Liver (tissue), 9 donors: ENCODE measurements around the gene CEMIP. TPM values are rescaled to one million over a fixed set of nuclear protein-coding genes. Genes with fewer than 3 reads are reported as not detected.

Experiments
- DNase-seq: peaks from one replicate; pipeline ENCODE4 v3.0.0-alpha.2; 2017; ENCODE audit warnings: low spot score
- H3K27ac ChIP-seq, 2 donors: one replicate each; pipeline ENCODE4 v1.7.0; 2013; ENCODE audit warnings: inconsistent platforms in 2 of 2, low read length in 2 of 2, control low read depth in 1 of 2, low read depth in 1 of 2, mild to moderate bottlenecking in 1 of 2
- H3K27me3 ChIP-seq, 4 donors: one replicate each; pipeline versions ENCODE4 v1.6.1 to v1.7.0; 2013; ENCODE audit warnings: low read length in 3 of 4, inconsistent platforms in 1 of 4, mild to moderate bottlenecking in 1 of 4, moderate library complexity in 1 of 4; ENCODE audit not compliant: control insufficient read depth in 4 of 4, insufficient read depth in 4 of 4
- H3K36me3 ChIP-seq, 4 donors: one replicate each; pipeline versions ENCODE4 v1.6.1 to v1.7.0; 2013; ENCODE audit warnings: low read length in 3 of 4, mild to moderate bottlenecking in 3 of 4, low read depth in 1 of 4, moderate library complexity in 1 of 4; ENCODE audit not compliant: control insufficient read depth in 4 of 4, insufficient read depth in 3 of 4
- H3K4me1 ChIP-seq, 4 donors: one replicate each; pipeline versions ENCODE4 v1.6.1 to v1.7.0; 2013; ENCODE audit warnings: low read length in 3 of 4, mild to moderate bottlenecking in 3 of 4, moderate library complexity in 1 of 4; ENCODE audit not compliant: control insufficient read depth in 4 of 4, insufficient read depth in 4 of 4
- H3K4me3 ChIP-seq, 3 donors: one replicate each; pipeline versions ENCODE4 v1.6.1 to v1.7.0; 2013; ENCODE audit warnings: low read length in 3 of 3, control low read depth in 1 of 3, low read depth in 1 of 3, mild to moderate bottlenecking in 1 of 3
- H3K9ac ChIP-seq, 2 donors: one replicate each; pipeline ENCODE4 v1.7.0; 2013; ENCODE audit warnings: low read length in 2 of 2, mild to moderate bottlenecking in 2 of 2, moderate library complexity in 2 of 2, control low read depth in 1 of 2, low read depth in 1 of 2
- H3K9me3 ChIP-seq, 4 donors: one replicate each; pipeline versions ENCODE4 v1.6.1 to v1.7.0; 2013; ENCODE audit warnings: low read length in 3 of 4; ENCODE audit not compliant: control insufficient read depth in 4 of 4
- EGR1 ChIP-seq, 2 donors: IDR thresholded peaks; 2 replicates each; pipeline ENCODE4 v1.6.1; 2016 to 2018; ENCODE audit warnings: antibody characterized with exemption in 2 of 2, low read depth in 2 of 2
- FOXA1 ChIP-seq: IDR thresholded peaks from 2 replicates; pipeline ENCODE4 v1.6.1; 2016; ENCODE audit warnings: antibody characterized with exemption
- FOXA2 ChIP-seq: IDR thresholded peaks from 2 replicates; pipeline ENCODE4 v1.6.1; 2016; ENCODE audit warnings: antibody characterized with exemption
- GABPA ChIP-seq, 2 donors: IDR thresholded peaks in 1 of 2; conservative IDR thresholded peaks in 1 of 2; 2 replicates each; pipeline ENCODE4 v1.6.1; 2016; ENCODE audit warnings: antibody characterized with exemption in 2 of 2, mild to moderate bottlenecking in 1 of 2, moderate library complexity in 1 of 2
- HNF4A ChIP-seq, 2 donors: conservative IDR thresholded peaks; 2 replicates each; pipeline ENCODE4 v1.6.1; 2016; ENCODE audit warnings: antibody characterized with exemption in 2 of 2, mild to moderate bottlenecking in 2 of 2
- HNF4G ChIP-seq: IDR thresholded peaks from 2 replicates; pipeline ENCODE4 v1.6.1; 2016; ENCODE audit warnings: antibody characterized with exemption
- JUND ChIP-seq, 2 donors: IDR thresholded peaks; 2 replicates each; pipeline ENCODE4 v1.6.1; 2016; ENCODE audit warnings: antibody characterized with exemption in 2 of 2
- NR2F2 ChIP-seq: IDR thresholded peaks from 2 replicates; pipeline ENCODE4 v1.6.1; 2016; ENCODE audit warnings: antibody characterized with exemption
- RAD21 ChIP-seq, 2 donors: IDR thresholded peaks; 2 replicates each; pipeline ENCODE4 v1.6.1; 2016; ENCODE audit warnings: antibody characterized with exemption in 2 of 2, mild to moderate bottlenecking in 2 of 2
- RXRA ChIP-seq, 2 donors: IDR thresholded peaks; 2 replicates each; pipeline ENCODE4 v1.6.1; 2017 to 2018; ENCODE audit warnings: antibody characterized with exemption in 2 of 2, mild to moderate bottlenecking in 1 of 2
- TAF1 ChIP-seq: conservative IDR thresholded peaks from 2 replicates; pipeline ENCODE4 v1.6.1; 2016; ENCODE audit warnings: antibody characterized with exemption, mild to moderate bottlenecking
- YY1 ChIP-seq: IDR thresholded peaks from 2 replicates; pipeline ENCODE4 v1.6.1; 2016; ENCODE audit warnings: antibody characterized with exemption, mild to moderate bottlenecking
- WGBS: extraction: QIAGEN DNeasy Blood & Tissue Kit; methylation state at CpG from one replicate; pipeline ENCODE4 v1.1.7; 2013; 5-methylcytosine and 5-hydroxymethylcytosine counted together
- polyA plus RNA-seq, 2 donors: library from polyadenylated mRNA; stranded (reverse) in 1 of 2; unstranded in 1 of 2; fragments of 200-250 nt in 1 of 2; fragments of >200 nt in 1 of 2; fragmentation: Nextera tagmentation in 1 of 2; extraction: Ambion mirVana in 1 of 2; gene quantifications; one replicate each; pipeline versions ENCODE4 v1.2.1 to v1.2.3, GENCODE V29; 2013 to 2015
- total RNA-seq, 2 donors: library from RNA; depleted of rRNA; stranded (reverse); fragments of >200 nt; gene quantifications; one replicate each; pipeline ENCODE4 v1.2.3, GENCODE V29; 2014
- TF ChIP-seq, protein P1 (sequence below): IDR thresholded peaks from 2 replicates; pipeline ENCODE4 v1.6.1; 2016; ENCODE audit warnings: antibody characterized with exemption
- TF ChIP-seq, protein P2 (sequence below): IDR thresholded peaks from 2 replicates; pipeline ENCODE4 v1.6.1; 2016; ENCODE audit warnings: antibody characterized with exemption
- TF ChIP-seq, protein P3 (sequence below): fragments of 150-350 bp; IDR thresholded peaks from 2 replicates; pipeline ENCODE4 v1.5.1; 2017; ENCODE audit warnings: improper control_type of control experiment, low read depth, low read length; ENCODE audit not compliant: missing input control
- TF ChIP-seq, protein P4 (sequence below): IDR thresholded peaks from 2 replicates; pipeline ENCODE4 v1.6.1; 2016; ENCODE audit warnings: antibody characterized with exemption
- TF ChIP-seq, protein P5 (sequence below): IDR thresholded peaks from 2 replicates; pipeline ENCODE4 v1.6.1; 2016; ENCODE audit warnings: antibody characterized with exemption, mild to moderate bottlenecking
- donor health status: healthy.
- donor health status: healthy.
- donor health status: healthy.
- donor health status: healthy.
- donor health status: healthy.

The CEMIP gene
- total and polyA plus RNA-seq, 4 donors = under 0.01 to 0.89 (median 0.21) TPM

DNA sequence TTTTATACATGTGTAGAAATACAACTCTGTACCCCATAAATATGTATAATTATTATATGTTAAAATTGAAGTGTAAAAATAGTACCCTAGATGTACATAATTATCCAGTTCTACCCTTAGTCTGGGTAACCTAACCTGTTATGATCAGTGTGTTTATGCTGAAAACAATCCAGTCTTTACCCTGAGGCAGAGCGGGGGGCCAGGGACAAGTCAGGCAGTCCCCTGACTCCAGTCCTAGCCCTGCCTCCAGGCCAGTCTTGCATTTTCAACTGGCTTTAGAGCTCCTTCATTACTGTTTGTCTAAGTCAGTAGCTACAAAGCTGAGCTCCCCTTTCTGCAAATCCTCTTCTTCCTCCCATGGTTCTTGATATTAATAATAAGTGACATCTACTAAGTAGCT lies 207.3 kb downstream of the CEMIP start:
- Histone ChIP-seq H3K27ac (no peak overlapping the region), H3K9me3 (no peaks in the 10 kb centered on the region), H3K4me1 (peaks cover 2 to 26% (median 19%) of the 10 kb centered on the region in 4 donors), H3K27me3 (no peaks in the 10 kb centered on the region), H3K4me3 (no peak overlapping the region), H3K9ac (no peak overlapping the region), H3K36me3 (peaks cover 0 to 5% (median 1%) of the 10 kb centered on the region in 4 donors)
- DNase-seq = no peak
- no peak for TF ChIP-seq FOXA2
- TF ChIP-seq HNF4G = no peak
- TF ChIP-seq, protein P1, sequence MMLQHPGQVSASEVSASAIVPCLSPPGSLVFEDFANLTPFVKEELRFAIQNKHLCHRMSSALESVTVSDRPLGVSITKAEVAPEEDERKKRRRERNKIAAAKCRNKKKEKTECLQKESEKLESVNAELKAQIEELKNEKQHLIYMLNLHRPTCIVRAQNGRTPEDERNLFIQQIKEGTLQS = no peak
- no peak for TF ChIP-seq EGR1 (IDR thresholded peaks at IDR 0.05; ENCODE audit: low read depth in 2 of 2)
- TF ChIP-seq HNF4A (conservative IDR thresholded peaks at IDR 0.05) = no peak
- no peak for TF ChIP-seq YY1
- TF ChIP-seq, protein P2, sequence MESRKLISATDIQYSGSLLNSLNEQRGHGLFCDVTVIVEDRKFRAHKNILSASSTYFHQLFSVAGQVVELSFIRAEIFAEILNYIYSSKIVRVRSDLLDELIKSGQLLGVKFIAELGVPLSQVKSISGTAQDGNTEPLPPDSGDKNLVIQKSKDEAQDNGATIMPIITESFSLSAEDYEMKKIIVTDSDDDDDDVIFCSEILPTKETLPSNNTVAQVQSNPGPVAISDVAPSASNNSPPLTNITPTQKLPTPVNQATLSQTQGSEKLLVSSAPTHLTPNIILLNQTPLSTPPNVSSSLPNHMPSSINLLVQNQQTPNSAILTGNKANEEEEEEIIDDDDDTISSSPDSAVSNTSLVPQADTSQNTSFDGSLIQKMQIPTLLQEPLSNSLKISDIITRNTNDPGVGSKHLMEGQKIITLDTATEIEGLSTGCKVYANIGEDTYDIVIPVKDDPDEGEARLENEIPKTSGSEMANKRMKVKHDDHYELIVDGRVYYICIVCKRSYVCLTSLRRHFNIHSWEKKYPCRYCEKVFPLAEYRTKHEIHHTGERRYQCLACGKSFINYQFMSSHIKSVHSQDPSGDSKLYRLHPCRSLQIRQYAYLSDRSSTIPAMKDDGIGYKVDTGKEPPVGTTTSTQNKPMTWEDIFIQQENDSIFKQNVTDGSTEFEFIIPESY = no peak
- TF ChIP-seq, protein P3, sequence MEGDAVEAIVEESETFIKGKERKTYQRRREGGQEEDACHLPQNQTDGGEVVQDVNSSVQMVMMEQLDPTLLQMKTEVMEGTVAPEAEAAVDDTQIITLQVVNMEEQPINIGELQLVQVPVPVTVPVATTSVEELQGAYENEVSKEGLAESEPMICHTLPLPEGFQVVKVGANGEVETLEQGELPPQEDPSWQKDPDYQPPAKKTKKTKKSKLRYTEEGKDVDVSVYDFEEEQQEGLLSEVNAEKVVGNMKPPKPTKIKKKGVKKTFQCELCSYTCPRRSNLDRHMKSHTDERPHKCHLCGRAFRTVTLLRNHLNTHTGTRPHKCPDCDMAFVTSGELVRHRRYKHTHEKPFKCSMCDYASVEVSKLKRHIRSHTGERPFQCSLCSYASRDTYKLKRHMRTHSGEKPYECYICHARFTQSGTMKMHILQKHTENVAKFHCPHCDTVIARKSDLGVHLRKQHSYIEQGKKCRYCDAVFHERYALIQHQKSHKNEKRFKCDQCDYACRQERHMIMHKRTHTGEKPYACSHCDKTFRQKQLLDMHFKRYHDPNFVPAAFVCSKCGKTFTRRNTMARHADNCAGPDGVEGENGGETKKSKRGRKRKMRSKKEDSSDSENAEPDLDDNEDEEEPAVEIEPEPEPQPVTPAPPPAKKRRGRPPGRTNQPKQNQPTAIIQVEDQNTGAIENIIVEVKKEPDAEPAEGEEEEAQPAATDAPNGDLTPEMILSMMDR = no peak
- TF ChIP-seq RAD21 (IDR thresholded peaks at IDR 0.05) = no peak
- no peak for TF ChIP-seq NR2F2
- TF ChIP-seq RXRA (IDR thresholded peaks at IDR 0.05) = no peak
- no peak for TF ChIP-seq FOXA1
- TF ChIP-seq GABPA (IDR thresholded peaks at IDR 0.05 in 1 of 2, conservative IDR thresholded peaks at IDR 0.05 in 1 of 2) = no peak
- TF ChIP-seq, protein P4, sequence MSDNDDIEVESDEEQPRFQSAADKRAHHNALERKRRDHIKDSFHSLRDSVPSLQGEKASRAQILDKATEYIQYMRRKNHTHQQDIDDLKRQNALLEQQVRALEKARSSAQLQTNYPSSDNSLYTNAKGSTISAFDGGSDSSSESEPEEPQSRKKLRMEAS = no peak
- no peak for TF ChIP-seq JUND (IDR thresholded peaks at IDR 0.05)
- no peak for TF ChIP-seq TAF1
- WGBS = 94% methylated on average over 1 of the region's 1 CpG

DNA sequence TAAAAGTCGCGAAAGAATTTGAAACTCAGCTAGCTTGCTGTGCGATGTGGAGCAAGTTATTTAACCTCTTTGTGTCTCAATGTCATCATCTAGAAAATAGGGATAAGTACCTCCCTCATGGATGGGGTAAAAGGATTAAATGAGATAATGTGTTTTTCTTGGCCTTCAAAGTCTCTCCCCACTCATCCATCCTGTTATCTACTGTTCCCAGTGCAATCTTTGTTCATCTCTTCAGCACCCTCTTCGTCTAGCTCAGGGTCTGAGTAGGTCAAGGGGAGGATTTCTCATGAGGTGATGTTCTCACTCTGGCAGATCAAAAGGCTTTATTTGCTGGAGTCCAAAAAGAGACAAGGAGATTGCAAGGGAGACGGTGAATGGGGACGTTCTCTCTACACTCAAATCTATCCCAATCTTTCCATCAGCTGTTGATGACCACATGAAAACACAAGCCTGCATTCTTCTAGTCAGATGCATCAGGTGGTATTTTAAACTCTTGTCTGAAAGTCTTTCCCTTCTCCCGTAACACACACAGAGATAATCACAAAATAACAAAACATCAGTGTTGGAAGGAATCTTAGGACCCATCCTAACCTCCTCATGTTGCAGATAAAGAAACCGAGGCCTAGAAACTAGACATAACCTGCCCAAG lies 209.1 kb downstream of the CEMIP start:
- no peak for DNase-seq
- Histone ChIP-seq H3K27me3 (no peaks in the 10 kb centered on the region), H3K9me3 (no peaks in the 10 kb centered on the region), H3K4me3 (peak overlapping the region; percentile 66 to 99 (median 97)), H3K4me1 (peaks cover 2 to 26% (median 19%) of the 10 kb centered on the region in 4 donors), H3K27ac (no peak overlapping the region), H3K9ac (peak overlapping the region; percentile 86 to 88), H3K36me3 (peaks cover 0 to 5% (median 0%) of the 10 kb centered on the region in 4 donors)
- 57% methylated on average over 8 of the region's 8 CpGs for WGBS
- TF ChIP-seq TAF1 (no peak), YY1 (no peak), RAD21 (IDR thresholded peaks at IDR 0.05) (no peak), HNF4A (conservative IDR thresholded peaks at IDR 0.05) (no peak), RXRA (IDR thresholded peaks at IDR 0.05) (no peak), FOXA2 (no peak), FOXA1 (no peak), EGR1 (IDR thresholded peaks at IDR 0.05; ENCODE audit: low read depth in 2 of 2) (no peak), HNF4G (no peak), NR2F2 (no peak)
- TF ChIP-seq, protein P2 = no peak
- TF ChIP-seq, protein P5, sequence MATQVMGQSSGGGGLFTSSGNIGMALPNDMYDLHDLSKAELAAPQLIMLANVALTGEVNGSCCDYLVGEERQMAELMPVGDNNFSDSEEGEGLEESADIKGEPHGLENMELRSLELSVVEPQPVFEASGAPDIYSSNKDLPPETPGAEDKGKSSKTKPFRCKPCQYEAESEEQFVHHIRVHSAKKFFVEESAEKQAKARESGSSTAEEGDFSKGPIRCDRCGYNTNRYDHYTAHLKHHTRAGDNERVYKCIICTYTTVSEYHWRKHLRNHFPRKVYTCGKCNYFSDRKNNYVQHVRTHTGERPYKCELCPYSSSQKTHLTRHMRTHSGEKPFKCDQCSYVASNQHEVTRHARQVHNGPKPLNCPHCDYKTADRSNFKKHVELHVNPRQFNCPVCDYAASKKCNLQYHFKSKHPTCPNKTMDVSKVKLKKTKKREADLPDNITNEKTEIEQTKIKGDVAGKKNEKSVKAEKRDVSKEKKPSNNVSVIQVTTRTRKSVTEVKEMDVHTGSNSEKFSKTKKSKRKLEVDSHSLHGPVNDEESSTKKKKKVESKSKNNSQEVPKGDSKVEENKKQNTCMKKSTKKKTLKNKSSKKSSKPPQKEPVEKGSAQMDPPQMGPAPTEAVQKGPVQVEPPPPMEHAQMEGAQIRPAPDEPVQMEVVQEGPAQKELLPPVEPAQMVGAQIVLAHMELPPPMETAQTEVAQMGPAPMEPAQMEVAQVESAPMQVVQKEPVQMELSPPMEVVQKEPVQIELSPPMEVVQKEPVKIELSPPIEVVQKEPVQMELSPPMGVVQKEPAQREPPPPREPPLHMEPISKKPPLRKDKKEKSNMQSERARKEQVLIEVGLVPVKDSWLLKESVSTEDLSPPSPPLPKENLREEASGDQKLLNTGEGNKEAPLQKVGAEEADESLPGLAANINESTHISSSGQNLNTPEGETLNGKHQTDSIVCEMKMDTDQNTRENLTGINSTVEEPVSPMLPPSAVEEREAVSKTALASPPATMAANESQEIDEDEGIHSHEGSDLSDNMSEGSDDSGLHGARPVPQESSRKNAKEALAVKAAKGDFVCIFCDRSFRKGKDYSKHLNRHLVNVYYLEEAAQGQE = no peak
- TF ChIP-seq, protein P3 = no peak
